Measurements from ENCODE around the gene NRXN3.
"Not testable (repeated sequence)": the region's sequence is repeated elsewhere in the genome, so short reads cannot be mapped to it uniquely, and the experiment has no call there.

Gene NRXN3

GRCh38 chr14:78405079-78405856 lies 235.1 kb downstream of the NRXN3 start:
- peak; percentile 48 for DNase-seq (ENCODE audit: low spot score)

- no peak for DNase-seq (ENCODE audit: low spot score)
Measured at GRCh38 chr14:78412475-78412874, 242.3 kb downstream of the NRXN3 start.

- DNase-seq (ENCODE audit: low spot score): no peak
Measured at GRCh38 chr14:78414172-78414571, 244.0 kb downstream of the NRXN3 start.

GRCh38 chr14:78417532-78417931 lies 247.4 kb downstream of the NRXN3 start:
- DNase-seq (ENCODE audit: low spot score): no peak

DNA sequence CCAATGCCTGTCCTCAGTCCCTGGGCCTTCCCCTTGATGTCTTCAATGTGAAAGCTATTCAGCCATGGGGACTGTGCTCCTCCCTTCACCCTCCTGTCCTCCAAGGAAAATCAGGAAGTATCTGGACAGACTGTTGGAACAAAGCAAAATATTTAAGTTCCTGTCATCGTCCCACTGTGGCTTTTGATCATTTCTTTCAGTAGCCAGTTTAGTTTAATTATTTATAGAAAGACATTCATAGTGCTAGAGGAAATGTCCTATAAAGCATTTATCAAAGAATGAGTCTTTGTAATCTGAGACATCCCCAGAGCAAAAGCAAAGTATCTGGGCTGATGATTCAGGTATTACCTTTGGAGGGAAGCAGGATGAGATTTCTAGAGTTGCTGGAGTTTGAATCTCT lies 254.1 kb downstream of the NRXN3 start:
- no peak for DNase-seq (ENCODE audit: low spot score)

GRCh38 chr14:78425330-78425729 lies 255.2 kb downstream of the NRXN3 start:
- DNase-seq (ENCODE audit: low spot score): no peak

DNA sequence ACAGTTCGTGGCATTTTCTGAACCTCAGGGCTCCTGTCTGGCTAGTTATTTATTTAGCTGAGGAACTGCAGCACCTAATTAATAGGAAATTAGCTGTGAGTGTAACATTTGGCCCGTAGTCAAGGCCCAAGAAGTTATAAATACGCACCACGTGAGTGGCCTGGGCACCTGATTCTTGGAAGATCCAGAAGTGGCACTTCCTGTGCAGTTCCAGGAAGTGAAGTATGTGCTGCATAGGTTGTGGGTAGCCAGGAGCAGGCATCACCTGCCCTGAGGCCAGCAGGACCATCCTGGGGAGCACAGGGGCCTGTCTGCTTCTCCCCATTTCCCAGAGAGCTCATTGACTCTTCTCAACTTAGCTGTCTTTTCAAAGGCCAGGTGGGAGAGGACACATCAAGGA lies 255.6 kb downstream of the NRXN3 start:
- DNase-seq (ENCODE audit: low spot score): no peak

DNA sequence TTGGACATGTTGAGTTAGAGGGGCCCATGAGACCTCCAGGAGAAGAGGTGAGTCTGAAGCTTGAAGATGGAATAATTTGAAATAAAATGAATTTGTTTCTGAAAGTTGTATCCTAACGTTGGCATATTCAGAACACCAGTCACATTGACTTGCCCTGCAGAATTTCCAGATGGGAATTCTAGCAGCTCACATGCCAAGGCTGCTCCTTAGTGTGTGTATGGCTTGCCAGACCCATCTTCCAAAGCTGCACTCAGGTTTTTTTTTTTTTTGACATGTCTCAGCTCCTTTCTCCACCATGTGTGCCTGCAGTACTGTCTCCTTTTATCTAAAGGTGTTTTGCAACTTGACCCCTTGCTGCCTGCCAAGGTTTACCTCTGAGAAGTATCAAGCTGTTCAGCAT lies 261.9 kb downstream of the NRXN3 start:
- no peak for DNase-seq (ENCODE audit: low spot score)

GRCh38 chr14:78437448-78437847 lies 267.3 kb downstream of the NRXN3 start:
- not testable (repeated sequence) for DNase-seq (ENCODE audit: low spot score)

- DNase-seq (ENCODE audit: low spot score): peak; percentile 81
Measured at GRCh38 chr14:78440356-78440894, 270.3 kb downstream of the NRXN3 start.

DNA sequence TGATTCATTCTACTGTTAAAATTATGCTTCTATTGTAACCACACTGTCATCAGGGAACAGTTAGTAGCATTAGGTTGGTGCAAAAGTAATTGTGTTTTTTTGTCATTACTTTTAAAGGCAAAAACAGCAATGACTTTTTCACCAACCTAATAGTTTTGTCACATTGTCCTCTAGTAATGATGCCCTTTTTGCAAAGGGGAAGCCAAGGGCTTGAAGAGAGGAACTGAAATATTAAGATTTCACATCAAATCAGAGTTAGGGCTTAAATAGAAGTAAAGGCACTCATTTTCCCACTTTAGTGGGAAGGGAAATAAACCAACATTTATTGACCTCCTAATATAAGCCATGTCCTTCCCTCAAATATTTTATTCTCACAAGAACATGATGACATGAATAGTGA lies 273.7 kb downstream of the NRXN3 start:
- DNase-seq (ENCODE audit: low spot score): no peak

- DNase-seq (ENCODE audit: low spot score): peak; percentile 39
Measured at GRCh38 chr14:78445275-78445674, 275.1 kb downstream of the NRXN3 start.

DNA sequence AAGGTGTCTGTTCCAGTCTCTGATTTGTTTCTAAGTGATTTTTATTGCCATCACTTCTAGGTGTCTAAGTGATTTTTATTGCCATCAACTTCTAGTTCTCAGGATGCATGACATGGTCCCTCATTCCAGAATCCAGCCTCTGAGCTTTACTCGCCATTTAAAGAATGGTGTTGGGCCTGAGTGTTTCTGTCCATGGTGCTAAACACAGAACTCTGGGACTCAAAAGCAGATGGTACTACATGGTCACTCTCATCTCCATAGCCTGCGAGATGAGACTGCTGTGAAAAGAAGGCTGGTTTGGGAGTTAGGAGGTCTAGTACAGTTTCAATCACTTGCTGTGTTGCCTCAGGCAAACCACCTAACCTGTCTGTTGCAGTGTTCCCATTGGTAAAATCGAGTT lies 276.6 kb downstream of the NRXN3 start:
- DNase-seq (ENCODE audit: low spot score): no peak

- DNase-seq (ENCODE audit: low spot score): peak; percentile 75
Measured at GRCh38 chr14:78448164-78449094, 278.3 kb downstream of the NRXN3 start.

- DNase-seq (ENCODE audit: low spot score): no peak
Measured at GRCh38 chr14:78450669-78451318, 280.6 kb downstream of the NRXN3 start.

- no peak for DNase-seq (ENCODE audit: low spot score)
Measured at GRCh38 chr14:78451319-78451695, 281.1 kb downstream of the NRXN3 start.

DNA sequence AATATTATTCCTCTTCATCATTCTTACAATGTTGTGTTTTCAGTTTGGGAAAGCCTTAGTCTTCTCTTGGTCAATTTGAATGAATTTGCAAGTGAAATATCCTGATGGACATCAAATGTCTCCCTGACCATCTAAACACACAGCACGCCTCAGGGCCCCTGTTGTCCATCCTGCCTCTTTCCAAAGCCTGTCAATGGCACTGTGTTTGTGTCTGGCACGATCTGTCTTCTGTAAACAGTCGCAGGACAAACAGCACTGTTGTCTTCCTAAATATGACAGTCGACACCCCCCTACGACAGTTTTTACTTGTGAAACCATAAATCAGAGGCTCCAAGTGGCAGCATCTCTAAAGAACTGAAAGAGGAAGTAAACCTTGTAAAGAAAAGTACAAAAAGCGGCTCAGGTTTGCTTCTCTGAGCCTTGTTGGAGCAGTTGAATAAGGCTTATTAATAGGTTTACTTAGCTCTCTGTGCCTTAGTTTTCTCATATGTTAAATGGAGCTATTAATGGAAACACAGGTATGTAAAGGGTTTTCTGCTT lies 285.8 kb downstream of the NRXN3 start:
- DNase-seq (ENCODE audit: low spot score): no peak

GRCh38 chr14:78469947-78470346 lies 299.8 kb downstream of the NRXN3 start:
- no peak for DNase-seq (ENCODE audit: low spot score)

GRCh38 chr14:78479127-78479780 lies 309.1 kb downstream of the NRXN3 start:
- no peak for DNase-seq (ENCODE audit: low spot score)

DNA sequence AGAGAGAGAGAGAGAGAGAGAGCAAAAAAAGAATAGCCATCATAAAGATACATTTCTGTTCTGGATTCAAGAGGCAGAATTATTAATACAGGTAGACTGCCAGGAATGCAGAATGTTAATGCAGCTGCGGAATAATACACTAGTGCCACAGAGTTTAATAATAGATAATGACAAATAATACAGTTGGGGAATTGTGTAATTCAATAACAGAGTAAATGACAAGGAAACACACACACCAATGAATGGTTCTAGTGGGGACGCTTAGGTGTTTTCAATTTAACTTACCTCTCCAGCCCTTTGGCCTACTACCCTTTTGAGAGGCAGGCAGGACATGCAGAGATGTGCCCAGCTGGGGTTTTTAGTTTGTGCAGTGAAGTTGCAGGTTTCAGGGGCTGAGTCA lies 313.9 kb downstream of the NRXN3 start:
- DNase-seq (ENCODE audit: low spot score): no peak

- no peak for DNase-seq (ENCODE audit: low spot score)
Measured at GRCh38 chr14:78486081-78486480, 315.9 kb downstream of the NRXN3 start.

- no peak for DNase-seq (ENCODE audit: low spot score)
Measured at GRCh38 chr14:78486621-78487020, 316.4 kb downstream of the NRXN3 start.

All from hematopoietic multipotent progenitor cell treated with erythropoietin and hydrocortisone succinate and interleukin-3 and kit ligand, for 15 days (in vitro differentiated cells).